NCI-H1105 (cell line): Measurements from ENCODE around the gene GALNT7.

Source experiments
- DNase-seq: peaks from one replicate; lab custom pipeline; 2025; lab: John Stamatoyannopoulos, UW

GALNT7 gene

GRCh38 chr4:173265751-173266150, 97.1 kb downstream of the GALNT7 start:
- no peak for DNase-seq

DNA sequence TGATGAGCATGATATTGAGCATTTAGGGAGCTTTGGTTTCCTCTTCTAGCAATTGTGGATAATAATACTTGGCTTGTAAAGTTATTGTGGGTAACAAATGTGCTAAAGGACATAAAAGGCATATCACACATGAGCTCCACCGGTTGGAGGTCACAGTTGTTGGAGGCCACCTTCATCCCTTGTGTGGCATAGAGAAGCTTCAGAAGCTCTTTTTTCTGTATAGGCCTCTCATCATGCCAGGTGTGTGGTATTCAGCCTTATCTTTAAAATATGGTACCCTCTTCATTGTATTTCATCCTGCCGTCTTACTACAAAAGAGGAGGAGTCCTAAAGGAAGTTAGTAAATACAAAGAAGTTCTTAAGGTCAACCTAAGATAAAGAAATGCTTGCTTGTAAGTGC, 99.1 kb downstream of the GALNT7 start:
- no peak for DNase-seq

DNA sequence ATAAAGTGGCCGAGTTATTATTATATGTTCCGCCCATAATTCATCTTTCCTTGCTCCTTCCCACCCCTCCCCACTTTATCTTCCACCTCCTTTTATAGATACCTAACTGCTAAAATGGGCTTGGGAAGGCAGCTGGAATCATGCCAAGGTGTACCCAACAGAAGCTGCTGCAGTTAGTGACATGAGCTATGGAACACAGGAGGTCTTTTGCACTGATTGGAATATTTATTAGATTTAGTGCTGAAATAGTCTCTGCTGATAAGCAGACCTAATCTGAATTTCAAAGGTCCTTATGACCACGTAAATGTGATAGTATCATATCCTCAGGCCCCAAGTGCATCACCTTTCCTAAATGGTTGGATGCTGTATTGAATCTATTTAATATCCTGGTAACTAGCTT, 100.7 kb downstream of the GALNT7 start:
- DNase-seq: no peak

GRCh38 chr4:173270312-173271027, 101.9 kb downstream of the GALNT7 start:
- no peak for DNase-seq

DNA sequence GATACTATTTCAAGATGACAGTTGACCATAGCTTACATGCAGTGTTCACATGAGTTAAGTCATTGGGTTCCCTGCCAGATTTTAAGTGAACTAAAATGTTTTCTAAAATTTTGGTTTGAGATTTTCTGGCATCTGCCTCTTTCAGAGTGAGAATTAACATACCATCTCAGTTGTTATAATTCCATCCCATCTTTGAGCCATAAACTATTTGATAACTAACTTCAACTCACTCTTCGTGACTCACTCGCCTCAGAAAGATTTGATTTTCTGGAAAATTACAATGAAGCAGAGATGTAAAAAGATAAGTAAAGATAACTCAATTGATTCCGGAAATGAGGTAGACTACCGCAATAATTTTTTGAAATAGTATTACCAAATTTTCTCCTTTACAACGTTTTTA, 103.7 kb downstream of the GALNT7 start:
- no peak for DNase-seq

DNA sequence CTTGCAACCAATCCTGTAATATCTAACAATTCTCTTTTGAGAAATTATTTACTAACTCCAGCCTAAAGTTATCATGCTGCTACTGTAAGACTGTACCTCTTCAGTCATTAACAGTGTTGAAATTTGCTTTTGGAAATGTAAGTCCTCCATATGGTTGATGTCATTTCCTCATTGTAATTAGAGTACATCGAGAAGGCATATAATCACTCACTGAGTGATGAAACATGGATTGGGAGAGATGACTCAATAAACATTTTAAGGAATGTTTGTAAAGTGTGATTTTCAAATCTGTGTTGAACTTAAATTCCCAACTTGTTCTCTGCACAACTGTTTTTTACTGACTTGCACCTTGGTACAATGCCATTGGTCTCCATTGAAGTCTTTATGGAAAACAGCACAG, 104.4 kb downstream of the GALNT7 start:
- DNase-seq: no peak

GRCh38 chr4:173273941-173274340, 105.3 kb downstream of the GALNT7 start:
- DNase-seq: no peak

DNA sequence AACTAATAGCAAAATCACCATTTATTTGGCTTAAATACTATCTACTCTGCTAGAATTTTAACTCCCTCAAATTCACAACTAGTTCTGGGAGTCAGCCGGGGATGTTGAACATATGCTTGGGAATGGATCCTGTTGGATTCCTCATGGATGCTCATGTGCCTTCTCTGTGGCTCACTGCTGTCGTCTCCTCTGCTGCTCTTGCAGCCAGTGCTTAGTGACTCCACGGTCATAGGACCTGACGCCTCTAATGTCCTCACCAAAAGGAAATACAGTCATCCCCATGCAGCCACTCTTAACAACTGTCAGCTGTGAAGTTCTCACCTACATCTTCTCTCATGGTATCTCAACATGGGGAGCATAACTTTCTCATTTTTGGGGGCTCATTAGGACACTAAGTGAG, 106.1 kb downstream of the GALNT7 start:
- DNase-seq: no peak

DNA sequence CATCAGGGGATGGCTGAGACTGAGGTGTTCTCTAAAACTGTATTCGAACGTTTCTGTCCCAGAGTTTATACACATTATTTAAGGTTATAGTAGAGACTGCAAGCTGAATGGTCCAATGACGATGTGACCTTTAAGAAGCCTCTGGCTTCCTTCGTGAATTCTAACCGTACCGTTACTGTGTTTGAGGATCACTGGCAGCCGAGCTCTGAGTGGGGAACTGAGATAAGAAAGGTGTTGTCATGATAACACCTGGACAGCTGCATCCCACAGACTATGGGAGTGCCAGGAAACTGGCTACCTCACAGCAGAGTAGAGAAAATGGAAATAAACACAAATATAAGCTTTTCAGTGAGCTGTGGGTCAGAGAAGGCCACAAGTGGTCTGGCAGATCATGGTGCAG, 106.5 kb downstream of the GALNT7 start:
- DNase-seq: no peak

DNA sequence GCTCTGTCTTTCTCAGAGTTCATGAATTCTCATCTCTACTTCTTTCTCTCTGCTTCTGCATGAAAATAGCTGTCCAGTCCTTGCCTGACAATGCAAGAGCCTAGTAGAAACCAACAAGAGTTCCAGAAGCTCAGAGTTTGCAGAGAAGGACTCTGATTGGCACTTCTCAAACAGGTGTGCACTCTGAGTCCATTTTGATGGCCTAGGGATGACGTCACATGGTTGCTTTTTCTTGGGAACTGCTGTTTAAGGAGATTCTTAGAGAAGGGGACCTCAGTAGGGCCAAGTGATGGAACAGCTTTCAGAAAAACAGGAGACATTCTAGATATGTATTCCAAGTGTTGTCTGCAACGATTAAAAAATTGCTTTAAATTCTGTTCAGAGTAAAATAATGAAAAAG, 108.7 kb downstream of the GALNT7 start:
- DNase-seq: no peak

GRCh38 chr4:173280998-173281397, 112.4 kb downstream of the GALNT7 start:
- no peak for DNase-seq

DNA sequence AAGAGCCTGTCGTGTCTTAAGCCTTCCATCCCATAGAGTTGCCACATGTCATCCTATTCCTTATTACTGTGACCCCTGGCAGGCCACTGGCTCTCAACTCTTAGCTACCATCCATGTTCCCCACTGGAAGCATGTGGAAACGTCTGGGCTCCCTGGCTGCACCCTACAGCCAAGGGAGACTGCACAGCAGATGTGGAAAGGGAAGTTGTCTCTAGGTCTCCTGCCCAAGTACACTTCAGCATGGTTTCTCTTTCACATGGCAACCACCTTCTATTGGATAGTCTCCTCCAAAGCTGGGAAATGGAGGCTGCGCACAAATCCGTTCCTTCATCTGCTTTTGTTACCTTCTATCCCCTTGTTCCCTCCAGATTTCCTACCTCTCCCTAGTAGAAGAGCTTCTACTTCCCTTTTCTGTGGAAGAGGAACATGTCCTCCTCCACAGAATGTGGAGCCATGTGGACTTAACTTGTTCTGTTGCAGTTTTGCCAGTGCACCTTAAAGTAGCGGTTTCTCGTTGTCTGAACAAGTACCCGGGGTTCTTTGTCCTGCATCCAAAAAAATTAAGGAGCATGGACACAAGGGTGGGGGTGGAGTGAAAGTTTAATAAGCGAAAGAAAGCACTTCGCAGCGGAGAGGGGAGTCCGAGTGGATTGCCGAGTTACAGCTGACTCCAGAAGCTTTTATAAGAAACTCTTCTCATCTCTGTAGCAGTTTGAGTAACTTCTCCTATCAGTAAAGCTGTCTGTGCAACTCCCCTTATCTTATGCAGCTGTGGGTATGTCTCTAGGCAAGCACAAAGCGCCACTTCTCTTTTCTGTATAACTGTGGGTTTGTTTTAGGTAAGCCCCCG, 113.0 kb downstream of the GALNT7 start:
- no peak for DNase-seq

DNA sequence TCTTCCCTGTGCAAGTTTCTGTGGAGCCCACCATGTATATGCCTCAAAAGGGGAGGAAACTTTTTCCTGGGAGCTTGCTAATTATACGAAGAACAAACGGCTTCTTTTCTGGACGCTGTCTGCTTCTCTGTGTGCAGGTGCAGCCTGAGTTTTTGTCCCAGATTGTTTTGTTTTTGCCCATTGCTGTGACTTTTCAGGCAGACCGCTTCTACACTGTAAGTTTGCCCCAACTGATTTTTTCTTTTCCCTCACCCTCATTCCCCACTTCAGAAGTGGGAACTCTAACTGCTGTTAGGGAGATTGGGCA, 113.6 kb downstream of the GALNT7 start:
- DNase-seq: no peak

GRCh38 chr4:173282626-173283025, 114.0 kb downstream of the GALNT7 start:
- DNase-seq: no peak

DNA sequence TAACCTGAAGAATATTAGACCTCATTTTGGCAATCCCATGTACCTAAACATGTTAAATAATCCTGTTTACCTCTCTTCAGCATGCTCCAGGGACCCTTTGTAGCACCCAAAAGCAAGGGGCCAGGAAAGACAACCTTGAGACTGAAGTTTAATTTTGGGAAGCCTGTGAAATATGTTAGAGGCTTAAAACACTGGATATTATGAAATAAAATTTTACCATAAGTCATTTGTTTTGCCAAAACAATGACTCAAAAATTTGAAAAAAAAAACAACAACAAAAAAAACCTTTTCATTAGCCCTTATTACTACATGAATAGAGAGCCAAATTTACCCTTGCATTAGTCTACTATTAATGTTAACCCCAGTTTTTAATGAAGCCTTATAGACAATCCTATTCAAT, 115.9 kb downstream of the GALNT7 start:
- DNase-seq: no peak

GRCh38 chr4:173287486-173287885, 118.9 kb downstream of the GALNT7 start:
- DNase-seq: no peak

GRCh38 chr4:173288296-173288695, 119.7 kb downstream of the GALNT7 start:
- no peak for DNase-seq

DNA sequence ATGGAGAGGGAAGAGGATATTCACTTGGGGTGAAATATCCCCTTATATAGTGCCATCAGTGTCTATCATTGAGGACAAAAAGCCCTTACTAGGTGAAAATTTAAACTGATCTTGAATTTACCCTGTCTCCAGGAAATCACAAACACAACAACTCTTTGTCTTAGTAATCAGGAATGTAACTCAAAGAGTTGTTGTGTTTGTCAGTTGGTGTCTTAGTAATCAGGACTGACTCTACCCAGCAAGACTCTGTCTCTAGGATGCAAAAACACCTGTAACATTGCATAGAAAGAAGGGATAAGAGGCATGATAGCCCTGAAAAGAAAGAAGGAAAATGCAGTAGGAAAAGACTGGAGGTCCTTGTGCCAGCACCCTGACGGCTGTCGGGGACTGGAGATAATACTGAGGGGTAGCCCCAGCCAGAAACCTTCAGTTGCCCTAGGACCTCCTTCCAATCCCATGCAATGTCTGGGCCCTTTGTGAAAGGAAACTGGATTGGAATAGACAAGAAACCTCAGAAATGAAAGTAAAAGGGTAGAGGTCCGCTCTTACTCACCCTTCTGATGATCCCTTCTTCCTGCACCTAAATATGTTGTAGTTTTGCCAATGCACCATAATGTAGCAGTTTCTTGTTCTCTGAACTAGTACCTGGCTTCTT, 120.2 kb downstream of the GALNT7 start:
- DNase-seq: no peak

GRCh38 chr4:173289353-173289727, 120.7 kb downstream of the GALNT7 start:
- DNase-seq: no peak

DNA sequence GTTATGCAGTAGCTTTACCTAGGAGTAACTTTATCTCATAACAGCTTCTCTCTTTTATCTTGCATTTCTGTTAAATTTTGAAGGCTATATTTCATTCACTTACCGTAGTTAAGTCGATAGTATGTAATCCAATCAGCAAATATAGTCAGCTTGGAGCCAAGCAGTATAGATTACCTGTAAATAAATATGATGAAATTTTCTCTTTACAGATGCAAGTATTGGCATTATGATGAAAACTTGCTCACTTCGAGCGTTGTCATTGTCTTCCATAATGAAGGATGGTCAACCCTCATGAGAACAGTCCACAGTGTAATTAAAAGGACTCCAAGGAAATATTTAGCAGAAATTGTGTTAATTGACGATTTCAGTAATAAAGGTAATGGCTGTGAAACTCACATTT, 123.3 kb downstream of the GALNT7 start:
- no peak for DNase-seq

DNA sequence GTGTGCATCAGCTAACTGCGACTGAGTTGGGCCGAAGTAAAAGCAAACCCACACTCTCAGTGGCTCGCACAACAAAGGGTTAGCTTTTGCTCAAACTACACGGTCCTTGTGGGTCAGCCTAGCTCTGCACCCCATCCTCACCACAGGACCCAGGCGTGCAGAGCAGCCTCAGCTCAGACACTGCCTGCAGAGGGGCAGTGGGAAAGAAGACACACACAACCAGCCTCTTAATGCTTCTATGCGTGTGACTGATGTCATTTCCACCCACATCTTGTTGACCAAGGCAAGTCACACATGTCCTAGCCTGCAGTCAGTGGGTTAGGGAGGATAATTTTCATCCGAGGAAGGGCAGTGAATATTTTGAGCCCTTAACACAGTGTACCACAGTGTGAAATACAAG, 125.1 kb downstream of the GALNT7 start:
- no peak for DNase-seq

GRCh38 chr4:173294444-173294843, 125.8 kb downstream of the GALNT7 start:
- no peak for DNase-seq

GRCh38 chr4:173301518-173302201, 133.0 kb downstream of the GALNT7 start:
- DNase-seq: no peak
